SHP77 treated with DMSO at 0.1 percent for 48 hours (cell line): ENCODE measurements around the gene MFAP2.
"Not testable (repeated sequence)": the region's sequence is repeated elsewhere in the genome, so short reads cannot be mapped to it uniquely, and the experiment has no call there.

Source experiments
- DNase-seq: peaks from one replicate; lab custom pipeline; 2025; lab: John Stamatoyannopoulos, UW

MFAP2 gene

GRCh38 chr1:16961297-16962133, 18.9 kb downstream of the MFAP2 start:
- no peak for DNase-seq

DNA sequence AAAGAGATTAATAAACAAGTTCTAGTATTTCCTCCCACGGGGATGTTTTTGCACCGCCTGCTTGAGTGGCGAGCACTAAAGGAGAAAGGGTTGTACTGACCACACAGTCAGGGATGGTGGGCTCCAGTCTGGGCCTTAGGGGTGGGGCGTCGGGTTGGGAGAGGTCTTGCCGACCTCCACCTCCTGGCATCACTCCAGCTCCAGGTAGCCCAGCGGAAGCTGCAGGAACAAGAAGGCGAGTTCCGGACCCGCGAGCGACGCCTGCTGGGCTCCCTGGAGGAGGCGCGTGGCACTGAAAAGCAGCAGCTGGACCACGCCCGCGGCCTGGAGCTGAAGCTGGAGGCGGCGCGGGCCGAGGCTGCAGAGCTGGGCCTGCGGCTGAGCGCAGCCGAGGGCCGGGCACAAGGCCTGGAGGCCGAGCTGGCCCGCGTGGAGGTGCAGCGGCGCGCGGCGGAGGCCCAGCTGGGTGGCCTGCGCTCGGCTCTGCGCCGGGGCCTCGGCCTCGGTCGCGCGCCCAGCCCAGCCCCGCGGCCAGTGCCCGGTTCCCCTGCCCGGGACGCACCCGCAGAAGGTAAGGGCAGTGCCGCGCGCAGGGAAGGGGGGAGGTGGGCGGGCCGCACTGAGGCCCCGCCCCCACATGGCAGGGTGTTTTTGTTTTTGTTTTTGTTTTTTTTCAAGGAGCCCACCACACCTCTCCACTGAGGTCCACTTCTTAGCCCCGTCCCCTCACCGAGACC, 19.7 kb downstream of the MFAP2 start:
- DNase-seq = peak; percentile 81

GRCh38 chr1:16958475-16958874, 21.9 kb downstream of the MFAP2 start:
- DNase-seq = no peak

DNA sequence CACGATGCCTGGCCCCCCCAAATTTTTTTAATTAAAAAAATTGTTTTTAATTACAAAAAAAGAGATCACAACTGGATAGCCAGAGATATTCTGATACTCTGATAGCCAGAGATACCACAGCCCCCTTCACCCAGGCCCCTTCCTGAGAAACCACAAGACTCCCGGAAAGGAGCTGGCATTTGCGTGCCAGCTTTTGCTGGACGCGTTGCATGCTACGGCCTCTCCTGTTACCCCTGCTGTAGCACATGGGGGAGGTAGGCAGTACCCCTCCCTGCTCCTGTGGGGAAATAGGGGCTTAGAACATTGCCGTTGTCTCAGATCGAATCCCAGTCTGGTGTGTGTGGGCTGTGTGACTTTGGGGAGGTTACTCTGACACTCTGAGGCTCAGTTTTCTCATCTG, 22.7 kb downstream of the MFAP2 start:
- DNase-seq = no peak

DNA sequence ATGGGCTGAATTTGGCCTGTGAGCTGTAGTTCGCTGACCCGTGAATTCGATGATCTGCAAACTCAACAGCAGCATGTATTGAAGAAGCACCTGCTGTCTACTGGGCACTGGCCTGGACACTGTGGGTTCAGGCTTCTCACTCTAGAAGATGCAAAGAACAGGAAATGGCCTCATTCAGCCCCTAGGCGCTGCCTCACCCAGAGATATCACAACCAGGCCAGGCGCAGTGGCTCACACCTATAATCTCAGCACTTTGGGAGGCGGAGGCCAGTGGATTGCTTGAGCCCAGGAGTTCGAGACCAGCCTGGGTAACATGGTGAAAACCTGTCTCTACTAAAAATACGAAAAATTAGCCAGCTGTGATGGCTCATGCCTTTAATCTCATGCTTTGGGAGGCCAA, 23.6 kb downstream of the MFAP2 start:
- DNase-seq = no peak

DNA sequence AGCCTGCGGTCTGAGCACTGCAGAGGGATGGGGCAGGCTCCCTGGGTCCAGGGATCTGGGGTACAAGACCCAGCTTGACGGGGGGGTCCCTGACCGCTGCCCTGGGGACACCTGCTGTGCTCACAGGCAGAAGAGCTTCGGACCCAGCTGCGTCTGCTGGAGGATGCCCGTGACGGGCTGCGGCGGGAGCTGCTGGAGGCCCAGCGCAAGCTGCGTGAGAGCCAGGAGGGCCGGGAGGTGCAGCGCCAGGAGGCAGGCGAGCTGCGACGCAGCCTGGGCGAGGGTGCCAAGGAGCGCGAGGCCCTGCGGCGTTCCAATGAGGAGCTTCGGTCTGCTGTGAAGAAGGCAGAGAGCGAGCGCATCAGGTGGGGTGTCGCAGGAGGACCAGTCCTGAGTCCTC, 25.2 kb downstream of the MFAP2 start:
- no peak for DNase-seq

DNA sequence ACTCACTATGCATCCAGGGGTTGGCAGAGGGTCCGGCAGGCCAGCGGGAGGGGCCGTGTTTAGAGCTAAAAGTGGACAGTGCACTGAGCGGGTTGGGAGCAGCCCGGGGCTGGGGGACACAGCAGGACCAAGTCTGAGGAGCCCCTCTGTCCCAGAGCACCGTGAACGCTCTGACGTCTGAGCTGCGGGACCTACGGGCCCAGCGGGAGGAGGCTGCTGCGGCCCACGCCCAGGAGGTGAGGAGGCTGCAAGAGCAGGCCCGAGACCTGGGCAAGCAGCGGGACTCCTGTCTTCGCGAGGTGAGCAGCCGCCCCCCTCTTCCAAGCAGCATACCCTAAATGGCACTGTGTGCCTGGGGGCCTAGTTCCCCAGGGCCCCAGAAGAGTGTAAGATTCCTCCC, 25.8 kb downstream of the MFAP2 start:
- no peak for DNase-seq

- not testable (repeated sequence) for DNase-seq
These were observed 28.0 kb downstream of the MFAP2 start for GRCh38 chr1:16952376-16952775.

GRCh38 chr1:16949026-16949425, 31.4 kb downstream of the MFAP2 start:
- peak; percentile 9 for DNase-seq

GRCh38 chr1:16948282-16948891, 32.0 kb downstream of the MFAP2 start:
- peak; percentile 21 for DNase-seq

GRCh38 chr1:16946646-16947045, 33.8 kb downstream of the MFAP2 start:
- no peak for DNase-seq

GRCh38 chr1:16946185-16946584, 34.2 kb downstream of the MFAP2 start:
- DNase-seq = not testable (repeated sequence)

GRCh38 chr1:16945512-16945911, 34.9 kb downstream of the MFAP2 start:
- not testable (repeated sequence) for DNase-seq

DNA sequence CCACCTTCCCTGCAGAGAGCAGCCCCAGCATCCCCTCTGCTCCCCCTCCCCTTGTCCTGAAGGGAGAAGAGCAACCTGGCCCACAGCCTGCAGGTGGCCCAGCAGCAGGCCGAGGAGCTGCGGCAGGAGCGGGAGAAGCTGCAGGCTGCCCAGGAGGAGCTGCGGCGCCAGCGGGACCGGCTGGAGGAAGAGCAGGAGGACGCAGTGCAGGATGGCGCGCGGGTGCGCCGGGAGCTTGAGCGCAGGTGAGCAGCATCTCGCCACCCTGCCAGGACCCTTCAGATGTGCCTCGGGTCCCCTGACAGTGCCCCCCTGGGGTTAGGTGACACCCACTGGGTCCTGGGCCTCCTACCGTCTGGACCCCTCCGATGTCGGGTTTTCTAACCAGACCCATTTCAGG, 36.4 kb downstream of the MFAP2 start:
- DNase-seq = no peak

- not testable (repeated sequence) for DNase-seq
These were observed 40.8 kb downstream of the MFAP2 start for GRCh38 chr1:16939386-16940180.

GRCh38 chr1:16938351-16939321, 41.8 kb downstream of the MFAP2 start:
- no peak for DNase-seq

DNA sequence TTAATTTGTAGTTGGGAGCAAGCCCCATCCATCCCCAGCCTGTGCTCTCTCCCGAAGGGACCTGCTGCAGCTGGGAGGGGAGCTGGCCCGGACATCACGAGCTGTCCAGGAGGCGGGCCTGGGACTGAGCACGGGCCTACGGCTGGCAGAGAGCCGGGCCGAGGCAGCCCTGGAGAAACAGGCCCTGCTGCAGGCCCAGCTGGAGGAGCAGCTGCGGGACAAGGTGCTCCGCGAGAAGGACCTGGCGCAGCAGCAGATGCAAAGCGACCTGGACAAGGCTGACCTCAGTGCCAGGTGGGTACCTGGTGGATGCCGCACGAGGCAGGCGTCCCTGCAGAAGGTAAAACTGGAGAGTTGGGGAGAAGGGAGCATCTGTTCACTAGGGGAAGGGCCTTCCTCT, 43.8 kb downstream of the MFAP2 start:
- DNase-seq = not testable (repeated sequence)

- not testable (repeated sequence) for DNase-seq
These were observed 46.5 kb downstream of the MFAP2 start for GRCh38 chr1:16933945-16934344.

GRCh38 chr1:16931206-16931934, 49.0 kb downstream of the MFAP2 start:
- DNase-seq = not testable (repeated sequence)
